Endothelial cell of umbilical vein (primary cell): ENCODE results near the gene TSSK1B.

ENCODE experiments used
- EZH2 ChIP-seq: IDR thresholded peaks from 2 replicates; pipeline ENCODE4 v1.6.1; 2012; ENCODE audit warnings: borderline replicate concordance, low read depth, mild to moderate bottlenecking, moderate library complexity, low read length, inconsistent platforms; ENCODE audit not compliant: severe bottlenecking
- JUN ChIP-seq: IDR thresholded peaks from 2 replicates; pipeline ENCODE4 v1.6.1; 2011; ENCODE audit warnings: borderline replicate concordance, low read depth; ENCODE audit not compliant: insufficient read length, insufficient read depth
- MYC ChIP-seq: IDR thresholded peaks from one replicate; pipeline ENCODE4 v1.6.1; 2011; ENCODE audit warnings: mild to moderate bottlenecking, low read depth, low read length
- POLR2A ChIP-seq: IDR thresholded peaks from 2 replicates; pipeline ENCODE4 v1.6.1; 2012; ENCODE audit warnings: low read depth, mild to moderate bottlenecking, control low read depth, low read length
- POLR2AphosphoS5 ChIP-seq: IDR thresholded peaks from 2 replicates; pipeline ENCODE4 v1.6.1; 2012; ENCODE audit warnings: low read depth, mild to moderate bottlenecking, control low read depth, low read length, moderate library complexity; ENCODE audit not compliant: insufficient read depth
- TF ChIP-seq, protein P1 (sequence below), 2 donors: IDR thresholded peaks; 1 replicate in 1 of 2; 2 replicates in 1 of 2; pipeline ENCODE4 v1.5.1; 2011; ENCODE audit warnings: low read length in 2 of 2, mild to moderate bottlenecking in 2 of 2, moderate library complexity in 2 of 2, control low read depth in 1 of 2, inconsistent platforms in 1 of 2, low read depth in 1 of 2; ENCODE audit not compliant: insufficient read depth in 1 of 2; ENCODE audit errors: extremely low read depth in 1 of 2

- TF ChIP-seq POLR2A (no peak), EZH2 (no peak), POLR2AphosphoS5 (no peak), JUN (no peak), MYC (no peak)
- TF ChIP-seq, protein P1, sequence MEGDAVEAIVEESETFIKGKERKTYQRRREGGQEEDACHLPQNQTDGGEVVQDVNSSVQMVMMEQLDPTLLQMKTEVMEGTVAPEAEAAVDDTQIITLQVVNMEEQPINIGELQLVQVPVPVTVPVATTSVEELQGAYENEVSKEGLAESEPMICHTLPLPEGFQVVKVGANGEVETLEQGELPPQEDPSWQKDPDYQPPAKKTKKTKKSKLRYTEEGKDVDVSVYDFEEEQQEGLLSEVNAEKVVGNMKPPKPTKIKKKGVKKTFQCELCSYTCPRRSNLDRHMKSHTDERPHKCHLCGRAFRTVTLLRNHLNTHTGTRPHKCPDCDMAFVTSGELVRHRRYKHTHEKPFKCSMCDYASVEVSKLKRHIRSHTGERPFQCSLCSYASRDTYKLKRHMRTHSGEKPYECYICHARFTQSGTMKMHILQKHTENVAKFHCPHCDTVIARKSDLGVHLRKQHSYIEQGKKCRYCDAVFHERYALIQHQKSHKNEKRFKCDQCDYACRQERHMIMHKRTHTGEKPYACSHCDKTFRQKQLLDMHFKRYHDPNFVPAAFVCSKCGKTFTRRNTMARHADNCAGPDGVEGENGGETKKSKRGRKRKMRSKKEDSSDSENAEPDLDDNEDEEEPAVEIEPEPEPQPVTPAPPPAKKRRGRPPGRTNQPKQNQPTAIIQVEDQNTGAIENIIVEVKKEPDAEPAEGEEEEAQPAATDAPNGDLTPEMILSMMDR (IDR thresholded peaks at IDR 0.05; ENCODE audit: extremely low read depth in 1 of 2, insufficient read depth in 1 of 2, low read depth in 1 of 2, low read length in 2 of 2) = no peak
Measured at GRCh38 chr5:113433071-113433470, 1.7 kb downstream of the TSSK1B start.
